HepG2 (cell line): ENCODE measurements around the gene UTP3. TPM values are rescaled to one million over a fixed set of nuclear protein-coding genes. Genes with fewer than 3 reads are reported as not detected.
"Not testable (repeated sequence)": the region's sequence is repeated elsewhere in the genome, so short reads cannot be mapped to it uniquely, and the experiment has no call there.

Experiments
- ATAC-seq: fragments of 200-7000 bp; cut with Tn5 transposase; 3 replicates; pipeline ENCODE4 v1.9.1; 2020; ENCODE audit warnings: mild to moderate bottlenecking, moderate library complexity
- BruUV-seq: library from RNA; stranded (reverse); fragments of 400-500 nt; replicated peaks from 2 replicates; lab custom pipeline; 2021; lab: Mats Ljungman, UMichigan
- CTCF ChIA-PET: fragments of 300-600 bp; formaldehyde crosslinking; extraction: SDS; loops from one replicate; lab custom pipeline; 2021; ENCODE audit warnings: low total read pairs, inconsistent platforms, low intra/inter-chr PET ratio; lab: Yijun Ruan, JAX
- POLR2A ChIA-PET: fragments of 350-600 bp; sonication (Branson Sonifier 250); formaldehyde crosslinking; loops from one replicate; lab custom pipeline; 2020; ENCODE audit warnings: antibody characterized with exemption, inconsistent platforms; lab: Yijun Ruan, JAX
- DNase-seq: peaks from one replicate; pipeline ENCODE4 v3.0.0-alpha.2; 2015; ENCODE audit warnings: low spot score
- FAIRE-seq: peaks from 3 replicates; lab custom pipeline; 2011; peaks lifted over from hg19 to GRCh38; lab: Jason Lieb, UNC
- H2AFZ ChIP-seq: one replicate; pipeline ENCODE4 v1.6.1; 2011; ENCODE audit warnings: low read length, inconsistent platforms
- H3K27ac ChIP-seq: fragments of 300-600 bp; 3 replicates; pipeline ENCODE4 v1.8.0; 2011; ENCODE audit warnings: mixed run types, mild to moderate bottlenecking, mixed read lengths, low read length, inconsistent platforms; ENCODE audit not compliant: insufficient read depth; ENCODE audit errors: extremely low read length
- H3K27me3 ChIP-seq, 2 experiments: fragments of 200-600 bp in 1 of 2; 2 replicates in 1 of 2; 3 replicates in 1 of 2; pipeline versions ENCODE4 v1.6.0 to v1.8.0; 2011; ENCODE audit warnings: low read length in 2 of 2, mild to moderate bottlenecking in 2 of 2, moderate library complexity in 2 of 2, inconsistent platforms in 1 of 2; ENCODE audit not compliant: insufficient read depth in 2 of 2, control insufficient read depth in 1 of 2
- H3K36me3 ChIP-seq, 2 experiments: fragments of 200-600 bp in 1 of 2; replicated peaks in 1 of 2; 2 replicates in 1 of 2; 3 replicates in 1 of 2; pipeline versions ENCODE4 v1.5.1 to v1.8.0; 2011; ENCODE audit warnings: low read length in 2 of 2, inconsistent platforms in 1 of 2; ENCODE audit not compliant: insufficient read depth in 2 of 2, control insufficient read depth in 1 of 2
- H3K4me1 ChIP-seq: 2 replicates; pipeline ENCODE4 v1.5.1; 2012; ENCODE audit warnings: low read length, inconsistent platforms; ENCODE audit not compliant: insufficient read depth
- H3K4me2 ChIP-seq: 2 replicates; pipeline ENCODE4 v1.6.0; 2011; ENCODE audit warnings: low read depth, low read length, inconsistent platforms
- H3K4me3 ChIP-seq, 3 experiments: fragments of 200-600 bp in 1 of 3; sonication (generic), shearing (Covaris generic) in 1 of 3; replicated peaks in 1 of 3; 2 replicates each; pipeline ENCODE4 v1.5.1; 2011 to 2016; ENCODE audit warnings: low read length in 3 of 3, inconsistent platforms in 2 of 3, low read depth in 2 of 3, mild to moderate bottlenecking in 2 of 3, control low read depth in 1 of 3, mixed read lengths in 1 of 3; ENCODE audit not compliant: insufficient read depth in 1 of 3
- H3K79me2 ChIP-seq: one replicate; pipeline ENCODE4 v1.6.1; 2011; ENCODE audit warnings: low read length, inconsistent platforms; ENCODE audit not compliant: insufficient read depth
- H3K9ac ChIP-seq: 2 replicates; pipeline ENCODE4 v1.6.0; 2011; ENCODE audit warnings: mild to moderate bottlenecking, low read depth, low read length, inconsistent platforms; ENCODE audit not compliant: insufficient read depth
- H3K9me3 ChIP-seq: 2 replicates; pipeline ENCODE4 v1.5.1; 2012; ENCODE audit warnings: mild to moderate bottlenecking, low read length
- H4K20me1 ChIP-seq: 2 replicates; pipeline ENCODE4 v1.6.0; 2011; ENCODE audit warnings: inconsistent platforms, mild to moderate bottlenecking, low read length, moderate library complexity; ENCODE audit not compliant: insufficient read depth
- ATF5 ChIP-seq: sonication (generic); formaldehyde crosslinking; IDR thresholded peaks from 2 replicates; pipeline ENCODE4 v1.4.0; 2020; ENCODE audit warnings: mild to moderate bottlenecking, low read depth, missing genetic modification reagents
- CHD2 ChIP-seq: IDR thresholded peaks from 2 replicates; pipeline ENCODE4 v1.6.1; 2011; ENCODE audit warnings: low read depth, low read length, improper control_type of control experiment
- EED ChIP-seq: sonication (generic); formaldehyde crosslinking; IDR thresholded peaks from 2 replicates; pipeline ENCODE4 v1.5.0; 2020; ENCODE audit warnings: mild to moderate bottlenecking, missing genetic modification reagents
- FIP1L1 ChIP-seq: fragments of 200-400 bp; formaldehyde crosslinking; IDR thresholded peaks from 2 replicates; pipeline ENCODE4 v1.6.1; 2018; ENCODE audit warnings: low read depth, mild to moderate bottlenecking, low read length, moderate library complexity, borderline replicate concordance; ENCODE audit not compliant: insufficient read depth
- MEF2D ChIP-seq: sonication (generic); formaldehyde crosslinking; IDR thresholded peaks from 2 replicates; pipeline ENCODE4 v1.5.1; 2020; ENCODE audit warnings: mild to moderate bottlenecking, missing genetic modification reagents
- MYNN ChIP-seq: sonication (generic); formaldehyde crosslinking; IDR thresholded peaks from 2 replicates; pipeline ENCODE4 v1.4.0; 2020; ENCODE audit warnings: mild to moderate bottlenecking, low read depth, missing genetic modification reagents
- RXRA ChIP-seq: sonication (generic); formaldehyde crosslinking; IDR thresholded peaks from 2 replicates; pipeline ENCODE4 v1.5.1; 2020; ENCODE audit warnings: missing genetic modification reagents
- THAP11 ChIP-seq: IDR thresholded peaks from 2 replicates; pipeline ENCODE4 v1.6.1; 2016; ENCODE audit warnings: missing biosample characterization, missing genetic modification reagents
- TMF1 ChIP-seq: sonication (generic); formaldehyde crosslinking; IDR thresholded peaks from 2 replicates; pipeline ENCODE4 v1.8.1; 2022; ENCODE audit warnings: low read depth, missing genetic modification reagents
- TRIM24 ChIP-seq: sonication (generic); formaldehyde crosslinking; IDR thresholded peaks from 2 replicates; pipeline ENCODE4 v1.8.0; 2022; ENCODE audit warnings: mild to moderate bottlenecking, missing genetic modification reagents
- ZFP36L2 ChIP-seq: sonication (generic); formaldehyde crosslinking; IDR thresholded peaks from 2 replicates; pipeline ENCODE4 v1.4.0; 2020; ENCODE audit warnings: missing genetic modification reagents
- ZIK1 ChIP-seq: sonication (generic); formaldehyde crosslinking; IDR thresholded peaks from 2 replicates; pipeline ENCODE4 v1.5.0; 2020; ENCODE audit warnings: mild to moderate bottlenecking, low read depth, missing genetic modification reagents, borderline replicate concordance
- ZNF10 ChIP-seq: sonication (generic); formaldehyde crosslinking; IDR thresholded peaks from 2 replicates; pipeline ENCODE4 v1.4.0; 2020; ENCODE audit warnings: mild to moderate bottlenecking, low read depth, missing genetic modification reagents, borderline replicate concordance
- ZNF382 ChIP-seq: sonication (generic); formaldehyde crosslinking; IDR thresholded peaks from 2 replicates; pipeline ENCODE4 v1.5.0; 2020; ENCODE audit warnings: missing genetic modification reagents, mild to moderate bottlenecking, borderline replicate concordance
- ZNF496 ChIP-seq: sonication (generic); formaldehyde crosslinking; IDR thresholded peaks from 2 replicates; pipeline ENCODE4 v1.8.1; 2023; ENCODE audit warnings: mild to moderate bottlenecking, moderate library complexity, missing genetic modification reagents; ENCODE audit not compliant: insufficient replicate concordance
- ZNF563 ChIP-seq: sonication (generic); formaldehyde crosslinking; IDR thresholded peaks from 2 replicates; pipeline ENCODE4 v1.8.0; 2022; ENCODE audit warnings: mild to moderate bottlenecking, moderate library complexity, missing genetic modification reagents
- ZSCAN22 ChIP-seq: sonication (generic); formaldehyde crosslinking; IDR thresholded peaks from 2 replicates; pipeline ENCODE4 v1.4.0; 2020; ENCODE audit warnings: mild to moderate bottlenecking, missing genetic modification reagents
- WGBS: methylation state at CpG from one replicate; pipeline ENCODE4 v1.1.6; 2017; ENCODE audit warnings: low lambda C conversion rate; 5-methylcytosine and 5-hydroxymethylcytosine counted together
- in situ Hi-C: cut with HindIII; loops from 2 replicates; pipeline ENCODE4 v1.10.0; 2017; ENCODE audit warnings: low pct_unique_long_range_greater_than_20kb; ENCODE audit not compliant: extremely low pct_ligation_motif_present
- intact Hi-C: fragments of 100-400 bp; cut with micrococcal nuclease; formaldehyde crosslinking; loops from one replicate; pipeline ENCODE4 v1.10.0; 2022; ENCODE audit not compliant: unreplicated experiment
- polyA plus RNA-seq, 8 experiments: library from polyadenylated mRNA; depleted of rRNA in 3 of 8; stranded (reverse) in 7 of 8; unstranded in 1 of 8; fragments of >200 nt; fragmentation: Illumina TruSeq in 4 of 8; extraction: Trizol in 4 of 8; gene quantifications; 2 replicates each; pipeline versions ENCODE4 v1.2.1 to v1.2.3, GENCODE V29; 2011 to 2016; ENCODE audit warnings: low read depth in 4 of 8, missing spikeins in 1 of 8, mixed read lengths in 1 of 8; ENCODE audit not compliant: insufficient read depth in 1 of 8
- total RNA-seq, 5 experiments: library from RNA; depleted of rRNA; stranded (reverse); fragments of >200 nt; fragmentation: Illumina TruSeq; extraction: Trizol; gene quantifications; 2 replicates each; pipeline ENCODE4 v1.2.3, GENCODE V29; 2016; ENCODE audit warnings: low read depth in 1 of 5

The UTP3 gene
- total and polyA plus RNA-seq, 2 of the 13 experiments (the other 11 are each of a cell fraction or from before 2014, with no cell fraction given): 6.9 to 19.5 TPM

- TF ChIP-seq ATF5 (CRISPR knock-in tag) (no peak), MEF2D (CRISPR knock-in tag) (peak; percentile 77; the same call in 1 of the 2 replicates), RXRA (CRISPR knock-in tag) (peak; percentile 63), MYNN (CRISPR knock-in tag) (0 out of 2 replicates have a peak, but pooled peaks have one; percentile 28)
Observed at GRCh38 chr4:70687821-70688794, at the start of gene UTP3 (continued).

- CTCF ChIA-PET: no interaction called here
- WGBS: 27% methylated on average over 2 of the region's 2 CpGs
- Histone ChIP-seq H3K36me3 (no peaks in the 10 kb centered on the region), H3K4me2 (no peak overlapping the region), H3K4me1 (peaks cover 8% of the 10 kb centered on the region; the same call in 1 of the 2 replicates), H3K27me3 (no peaks in the 10 kb centered on the region)
- intact Hi-C loops: no loop called here
- DNase-seq: no peak
- TF ChIP-seq ZIK1 (CRISPR knock-in tag) (no peak), ZNF496 (CRISPR knock-in tag) (no peak), CHD2 (no peak), ZSCAN22 (CRISPR knock-in tag) (no peak), THAP11 (CRISPR knock-in tag) (no peak), ZNF563 (CRISPR knock-in tag) (no peak), FIP1L1 (no peak), EED (CRISPR knock-in tag) (no peak), ZNF10 (CRISPR knock-in tag) (no peak), TMF1 (CRISPR knock-in tag) (no peak), TRIM24 (CRISPR knock-in tag) (no peak), ZNF382 (CRISPR knock-in tag) (no peak), ZFP36L2 (no peak)
- TF ChIP-seq, all 625 proteins: peak for 0
- BruUV-seq: no TSS peak
- Histone ChIP-seq H3K9me3 (no peaks in the 10 kb centered on the region), H4K20me1 (no peaks in the 10 kb centered on the region), H3K9ac (no peak overlapping the region), H3K27ac (no peak overlapping the region), H3K4me3 (no peak overlapping the region), H3K79me2 (no peaks in the 10 kb centered on the region), H2AFZ (no peak overlapping the region)
- in situ Hi-C loops: no loop called here
- POLR2A ChIA-PET: no interaction called here
- FAIRE-seq (no peak), ATAC-seq (no peak)
Observed at GRCh38 chr4:70640192-70640591, 48.1 kb upstream of the UTP3 start.

GRCh38 chr4:70650741-70651140, 37.6 kb upstream of the UTP3 start:
- H3K4me3 ChIP-seq, H3K4me1 ChIP-seq, DNase-seq, H2AFZ ChIP-seq, H3K36me3 ChIP-seq, BruUV-seq, H3K27ac ChIP-seq, H3K4me2 ChIP-seq, H3K9me3 ChIP-seq, H3K9ac ChIP-seq, H3K27me3 ChIP-seq, CTCF ChIA-PET, ATAC-seq, H4K20me1 ChIP-seq, H3K79me2 ChIP-seq, POLR2A ChIA-PET, FAIRE-seq: not testable (repeated sequence)
- in situ Hi-C loops: loop anchor here (25.0 kb wide), 2 partner anchors 362 to 1062 kb away; no protein-coding TSS in a partner anchor
- 51% methylated on average over 4 of the region's 4 CpGs for WGBS
- intact Hi-C loops: loop anchor here (5.0 to 10.0 kb wide), 3 partner anchors 37 to 254 kb away; partner anchors contain the start of genes MOB1B and UTP3
